ENCODE results near the gene VLDLR. TPM values are rescaled to one million over a fixed set of nuclear protein-coding genes. Genes with fewer than 3 reads are reported as not detected.

The VLDLR gene
- total RNA-seq, 1 experiment from 2014 or later, result 1.2 TPM

DNA sequence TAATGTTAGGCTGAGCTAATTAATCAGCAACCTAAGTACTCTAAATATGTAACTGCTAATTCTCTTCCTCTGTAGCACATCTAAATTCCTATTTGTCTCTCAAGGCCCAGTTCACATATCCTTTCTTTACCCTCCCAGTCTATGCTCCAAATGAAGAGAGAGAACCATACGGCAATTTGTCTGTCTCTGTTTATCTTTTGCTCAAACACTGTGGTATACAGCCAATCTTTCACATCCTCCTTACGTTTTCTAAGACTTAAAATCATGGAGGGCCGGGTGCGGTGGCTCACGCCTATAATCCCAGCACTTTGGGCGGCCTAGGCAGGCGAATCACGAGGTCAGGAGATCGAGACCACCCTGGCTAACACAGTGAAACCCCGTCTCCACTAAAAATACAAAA lies 15.8 kb downstream of the VLDLR start:
- Histone ChIP-seq H2AFZ (ENCODE audit: low read length) (no peak overlapping the region), H3K9me2 (replicated peaks; ENCODE audit: low read length) (no peaks in the 10 kb centered on the region), H4K20me1 (ENCODE audit: low read length) (no peaks in the 10 kb centered on the region), H3F3A (ENCODE audit: low read length, unreplicated experiment) (no peaks in the 10 kb centered on the region), H3K9ac (ENCODE audit: low read length) (no peak overlapping the region), H3K79me2 (ENCODE audit: low read length) (no peaks in the 10 kb centered on the region), H3K4me2 (ENCODE audit: low read length) (no peak overlapping the region), H3K9me3 (ENCODE audit: low read length) (no peaks in the 10 kb centered on the region), H3K4me1 (ENCODE audit: insufficient read depth, low read length) (no peaks in the 10 kb centered on the region), H3K27me3 (ENCODE audit: low read length) (no peaks in the 10 kb centered on the region), H3K4me3 (ENCODE audit: low read length) (no peak overlapping the region), H3K27ac (ENCODE audit: low read length) (no peak overlapping the region), H3K36me3 (ENCODE audit: low read depth, low read length) (no peaks in the 10 kb centered on the region)
- intact Hi-C loops (cut with micrococcal nuclease), result no loop called here
- CTCF ChIA-PET, result no interaction called here
- BruUV-seq (replicated peaks), result no TSS peak
- no peak for DNase-seq
- TF ChIP-seq, protein P1, sequence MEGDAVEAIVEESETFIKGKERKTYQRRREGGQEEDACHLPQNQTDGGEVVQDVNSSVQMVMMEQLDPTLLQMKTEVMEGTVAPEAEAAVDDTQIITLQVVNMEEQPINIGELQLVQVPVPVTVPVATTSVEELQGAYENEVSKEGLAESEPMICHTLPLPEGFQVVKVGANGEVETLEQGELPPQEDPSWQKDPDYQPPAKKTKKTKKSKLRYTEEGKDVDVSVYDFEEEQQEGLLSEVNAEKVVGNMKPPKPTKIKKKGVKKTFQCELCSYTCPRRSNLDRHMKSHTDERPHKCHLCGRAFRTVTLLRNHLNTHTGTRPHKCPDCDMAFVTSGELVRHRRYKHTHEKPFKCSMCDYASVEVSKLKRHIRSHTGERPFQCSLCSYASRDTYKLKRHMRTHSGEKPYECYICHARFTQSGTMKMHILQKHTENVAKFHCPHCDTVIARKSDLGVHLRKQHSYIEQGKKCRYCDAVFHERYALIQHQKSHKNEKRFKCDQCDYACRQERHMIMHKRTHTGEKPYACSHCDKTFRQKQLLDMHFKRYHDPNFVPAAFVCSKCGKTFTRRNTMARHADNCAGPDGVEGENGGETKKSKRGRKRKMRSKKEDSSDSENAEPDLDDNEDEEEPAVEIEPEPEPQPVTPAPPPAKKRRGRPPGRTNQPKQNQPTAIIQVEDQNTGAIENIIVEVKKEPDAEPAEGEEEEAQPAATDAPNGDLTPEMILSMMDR (conservative IDR thresholded peaks at IDR 0.05; ENCODE audit: low read depth, low read length), result no peak
- TF ChIP-seq EZH2phosphoT487 (IDR thresholded peaks at IDR 0.05; ENCODE audit: borderline replicate concordance, low read length) (no peak), EZH2 (IDR thresholded peaks at IDR 0.05; ENCODE audit: low read length, unreplicated experiment) (no peak)
- no peak for ATAC-seq
- POLR2A ChIA-PET (ENCODE audit: unreplicated experiment), result no interaction called here

DNA sequence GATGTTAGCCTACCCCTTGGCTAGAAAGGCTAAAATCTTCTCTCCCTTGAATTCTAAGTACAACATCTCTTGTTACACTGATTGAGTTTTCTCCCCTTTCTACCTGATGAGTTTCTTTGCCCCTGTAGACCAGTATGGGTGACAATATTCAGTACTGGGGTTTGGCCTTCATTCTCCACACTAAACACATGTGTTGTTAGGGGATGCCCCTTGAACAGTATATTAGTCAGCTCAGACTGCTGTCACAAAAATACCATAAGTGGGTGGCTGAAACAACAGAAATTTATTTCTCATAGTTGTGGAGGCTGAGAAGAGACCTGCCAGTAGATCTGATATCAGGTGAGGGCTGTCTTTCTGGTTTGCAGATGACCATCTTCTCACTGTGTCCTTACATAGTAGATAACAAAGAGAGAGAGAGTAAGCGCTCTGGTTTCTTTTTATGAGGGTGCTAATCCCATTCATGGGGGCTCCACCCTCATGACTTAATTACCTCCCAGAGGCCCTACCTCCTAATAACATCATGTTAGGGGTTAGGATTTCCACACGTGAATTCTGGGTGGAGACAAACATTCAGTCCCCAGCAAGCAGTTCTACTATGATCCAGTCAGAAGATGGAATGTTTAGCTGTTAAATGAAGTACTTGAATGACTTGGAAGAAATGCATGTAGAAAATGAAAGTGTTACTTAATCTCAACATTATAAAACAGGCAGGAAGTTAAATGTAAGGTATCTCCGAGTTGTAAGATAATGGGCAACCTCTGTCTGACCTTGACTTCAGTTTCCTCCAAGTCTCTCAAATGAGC lies 17.5 kb downstream of the VLDLR start:
- Histone ChIP-seq H3K9me2 (replicated peaks; ENCODE audit: low read length) (no peaks in the 10 kb centered on the region), H3K9me3 (ENCODE audit: low read length) (no peaks in the 10 kb centered on the region), H3K79me2 (ENCODE audit: low read length) (no peaks in the 10 kb centered on the region), H3K4me3 (ENCODE audit: low read length) (no peak overlapping the region), H3K4me2 (ENCODE audit: low read length) (no peak overlapping the region), H3K36me3 (ENCODE audit: low read depth, low read length) (no peaks in the 10 kb centered on the region), H3K27ac (ENCODE audit: low read length) (no peak overlapping the region), H4K20me1 (ENCODE audit: low read length) (no peaks in the 10 kb centered on the region), H3K9ac (ENCODE audit: low read length) (no peak overlapping the region), H2AFZ (ENCODE audit: low read length) (no peak overlapping the region), H3K4me1 (ENCODE audit: insufficient read depth, low read length) (no peaks in the 10 kb centered on the region), H3F3A (ENCODE audit: low read length, unreplicated experiment) (no peaks in the 10 kb centered on the region), H3K27me3 (ENCODE audit: low read length) (no peaks in the 10 kb centered on the region)
- no peak for TF ChIP-seq EZH2phosphoT487 (IDR thresholded peaks at IDR 0.05; ENCODE audit: borderline replicate concordance, low read length)
- no peak for TF ChIP-seq EZH2 (IDR thresholded peaks at IDR 0.05; ENCODE audit: low read length, unreplicated experiment)
- TF ChIP-seq, protein P1 (conservative IDR thresholded peaks at IDR 0.05; ENCODE audit: low read depth, low read length), result no peak
- ChIA-PET POLR2A (ENCODE audit: unreplicated experiment) (no interaction called here), CTCF (no interaction called here)
- no peak for ATAC-seq
- no TSS peak for BruUV-seq (replicated peaks)
- DNase-seq, result no peak
- intact Hi-C loops (cut with micrococcal nuclease), result no loop called here

GRCh38 chr9:2639786-2640185 lies 18.2 kb downstream of the VLDLR start:
- Histone ChIP-seq H3K79me2 (ENCODE audit: low read length) (no peaks in the 10 kb centered on the region), H3K4me2 (ENCODE audit: low read length) (no peak overlapping the region), H3K9ac (ENCODE audit: low read length) (no peak overlapping the region), H2AFZ (ENCODE audit: low read length) (no peak overlapping the region), H4K20me1 (ENCODE audit: low read length) (no peaks in the 10 kb centered on the region), H3F3A (ENCODE audit: low read length, unreplicated experiment) (no peaks in the 10 kb centered on the region), H3K27ac (ENCODE audit: low read length) (no peak overlapping the region), H3K36me3 (ENCODE audit: low read depth, low read length) (no peaks in the 10 kb centered on the region), H3K9me2 (replicated peaks; ENCODE audit: low read length) (no peaks in the 10 kb centered on the region), H3K9me3 (ENCODE audit: low read length) (no peaks in the 10 kb centered on the region), H3K4me1 (ENCODE audit: insufficient read depth, low read length) (no peaks in the 10 kb centered on the region), H3K4me3 (ENCODE audit: low read length) (no peak overlapping the region), H3K27me3 (ENCODE audit: low read length) (no peaks in the 10 kb centered on the region)
- DNase-seq (no peak), ATAC-seq (no peak)
- ChIA-PET POLR2A (ENCODE audit: unreplicated experiment) (no interaction called here), CTCF (no interaction called here)
- intact Hi-C loops (cut with micrococcal nuclease), result no loop called here
- BruUV-seq (replicated peaks), result no TSS peak
- TF ChIP-seq EZH2 (IDR thresholded peaks at IDR 0.05; ENCODE audit: low read length, unreplicated experiment), result no peak
- TF ChIP-seq EZH2phosphoT487 (IDR thresholded peaks at IDR 0.05; ENCODE audit: borderline replicate concordance, low read length), result no peak
- TF ChIP-seq, protein P1 (conservative IDR thresholded peaks at IDR 0.05; ENCODE audit: low read depth, low read length), result no peak

Data from PC-3 (cell line).